H7 (cell line): ENCODE measurements around the gene BCKDHA. TPM values are rescaled to one million over a fixed set of nuclear protein-coding genes. Genes with fewer than 3 reads are reported as not detected.
"Not testable (repeated sequence)": the region's sequence is repeated elsewhere in the genome, so short reads cannot be mapped to it uniquely, and the experiment has no call there.

ENCODE experiments used
- DNase-seq: peaks from one replicate; pipeline ENCODE4 v3.0.0; 2012
- H3K27me3 ChIP-seq: 2 replicates; pipeline ENCODE4 v1.6.0; 2011; ENCODE audit warnings: mild to moderate bottlenecking, low read length; ENCODE audit not compliant: control insufficient read depth, insufficient read depth
- H3K36me3 ChIP-seq: replicated peaks from 2 replicates; pipeline ENCODE4 v1.5.1; 2011; ENCODE audit warnings: low read length; ENCODE audit not compliant: control insufficient read depth, insufficient read depth
- H3K4me3 ChIP-seq: 2 replicates; pipeline ENCODE4 v1.5.1; 2011; ENCODE audit warnings: low read depth, mild to moderate bottlenecking, control low read depth, low read length, moderate library complexity; ENCODE audit not compliant: insufficient read depth
- total RNA-seq: library from RNA; depleted of rRNA; stranded (reverse); fragments of >200 nt; shearing (Covaris generic); gene quantifications from 2 replicates; pipeline ENCODE4 v1.2.3, GENCODE V29; 2014

The BCKDHA gene
- total RNA-seq, 1 experiment from 2014 or later, result 36.0 TPM

GRCh38 chr19:41377977-41378709 lies 19.5 kb upstream of the BCKDHA start:
- no peaks in the 10 kb centered on the region for H3K27me3 ChIP-seq
- no peak overlapping the region for H3K4me3 ChIP-seq
- DNase-seq, result peak; percentile 82
- no peaks in the 10 kb centered on the region; the same call in 1 of the 2 replicates for H3K36me3 ChIP-seq

- not testable (repeated sequence) for H3K4me3 ChIP-seq, DNase-seq, H3K27me3 ChIP-seq, H3K36me3 ChIP-seq
Observed at GRCh38 chr19:41381536-41381935, 16.1 kb upstream of the BCKDHA start.

- Histone ChIP-seq H3K4me3 (no peak overlapping the region), H3K27me3 (no peaks in the 10 kb centered on the region), H3K36me3 (no peaks in the 10 kb centered on the region; the same call in 1 of the 2 replicates)
- DNase-seq, result no peak
Observed at GRCh38 chr19:41384351-41384750, 13.3 kb upstream of the BCKDHA start.

GRCh38 chr19:41386442-41386841 lies 11.2 kb upstream of the BCKDHA start:
- H3K4me3 ChIP-seq, result no peak overlapping the region
- H3K27me3 ChIP-seq, result no peaks in the 10 kb centered on the region
- H3K36me3 ChIP-seq, result peaks cover 5% of the 10 kb centered on the region
- DNase-seq, result peak; percentile 36

GRCh38 chr19:41391618-41392017 lies 6.0 kb upstream of the BCKDHA start:
- no peaks in the 10 kb centered on the region for H3K27me3 ChIP-seq
- no peak for DNase-seq
- H3K36me3 ChIP-seq, result peaks cover 8% of the 10 kb centered on the region
- H3K4me3 ChIP-seq, result no peak overlapping the region

GRCh38 chr19:41392775-41393174 lies 4.8 kb upstream of the BCKDHA start:
- DNase-seq, result no peak
- Histone ChIP-seq H3K4me3 (no peak overlapping the region), H3K27me3 (no peaks in the 10 kb centered on the region), H3K36me3 (peaks cover 8% of the 10 kb centered on the region)

- DNase-seq, result no peak
- H3K36me3 ChIP-seq, result peaks cover 8% of the 10 kb centered on the region
- no peaks in the 10 kb centered on the region for H3K27me3 ChIP-seq
- no peak overlapping the region for H3K4me3 ChIP-seq
Observed at GRCh38 chr19:41395355-41395754, 2.3 kb upstream of the BCKDHA start.

GRCh38 chr19:41398050-41398418 lies 416 bp downstream of the BCKDHA start:
- Histone ChIP-seq H3K27me3 (no peaks in the 10 kb centered on the region), H3K4me3 (peak overlapping the region; percentile 51), H3K36me3 (no peaks in the 10 kb centered on the region)
- peak; percentile 47 for DNase-seq

GRCh38 chr19:41398598-41398997 lies 980 bp downstream of the BCKDHA start:
- Histone ChIP-seq H3K4me3 (no peak overlapping the region), H3K27me3 (no peaks in the 10 kb centered on the region), H3K36me3 (no peaks in the 10 kb centered on the region)
- no peak for DNase-seq

GRCh38 chr19:41399091-41399490 lies 1.5 kb downstream of the BCKDHA start:
- Histone ChIP-seq H3K27me3 (no peaks in the 10 kb centered on the region), H3K4me3 (no peak overlapping the region), H3K36me3 (no peaks in the 10 kb centered on the region)
- DNase-seq, result no peak

GRCh38 chr19:41399525-41399924 lies 1.9 kb downstream of the BCKDHA start:
- no peaks in the 10 kb centered on the region for H3K27me3 ChIP-seq
- no peaks in the 10 kb centered on the region for H3K36me3 ChIP-seq
- DNase-seq, result no peak
- H3K4me3 ChIP-seq, result no peak overlapping the region

GRCh38 chr19:41401483-41401882 lies 3.9 kb downstream of the BCKDHA start:
- Histone ChIP-seq H3K4me3 (no peak overlapping the region), H3K36me3 (no peaks in the 10 kb centered on the region), H3K27me3 (no peaks in the 10 kb centered on the region)
- DNase-seq, result no peak

- H3K4me3 ChIP-seq, result no peak overlapping the region
- no peaks in the 10 kb centered on the region for H3K36me3 ChIP-seq
- no peaks in the 10 kb centered on the region for H3K27me3 ChIP-seq
- DNase-seq, result no peak
Observed at GRCh38 chr19:41402010-41402409, 4.4 kb downstream of the BCKDHA start.

- Histone ChIP-seq H3K4me3 (no peak overlapping the region), H3K27me3 (no peaks in the 10 kb centered on the region), H3K36me3 (no peaks in the 10 kb centered on the region)
- DNase-seq, result no peak
Observed at GRCh38 chr19:41403181-41403970, 5.8 kb downstream of the BCKDHA start.

- H3K36me3 ChIP-seq, result no peaks in the 10 kb centered on the region
- DNase-seq, result no peak
- no peaks in the 10 kb centered on the region for H3K27me3 ChIP-seq
- H3K4me3 ChIP-seq, result no peak overlapping the region
Observed at GRCh38 chr19:41405776-41406175, 8.2 kb downstream of the BCKDHA start.
